ENCODE results near the gene CLCNKB. TPM values are rescaled to one million over a fixed set of nuclear protein-coding genes. Genes with fewer than 3 reads are reported as not detected.

CLCNKB gene
- total and polyA plus RNA-seq, 2 of the 4 experiments (the other 2 are of a cell fraction): 0.09 TPM; not detected in 1

- 93% methylated on average over 15 of the region's 25 CpGs; no CpG with 5 or more reads in 1 of the 2 experiments for WGBS, 2 experiments (ENCODE audit: extremely low coverage in 2 of 2, insufficient read length in 1 of 2)
Measured at GRCh38 chr1:16015491-16015890, 28.1 kb upstream of the CLCNKB start.

More at GRCh38 chr1:16015491-16015890, 28.1 kb upstream of the CLCNKB start:
- peak overlapping the region; percentile 12; the same call in 1 of the 2 replicates for H2AK5ac ChIP-seq (ENCODE audit: low read depth, low read length)
- TF ChIP-seq MAFK (IDR thresholded peaks at IDR 0.05; ENCODE audit: low read depth, low read length) (no peak), POLR2A (IDR thresholded peaks at IDR 0.05; ENCODE audit: low read depth, low read length) (no peak), BHLHE40 (IDR thresholded peaks at IDR 0.05; ENCODE audit: low read depth, low read length) (no peak), CEBPB (IDR thresholded peaks at IDR 0.05; ENCODE audit: low read depth, low read length) (no peak), CTCF (conservative IDR thresholded peaks at IDR 0.05; ENCODE audit: low read depth, low read length) (no peak), NFE2L2 (IDR thresholded peaks at IDR 0.05; ENCODE audit: low read depth, low read length) (no peak), FOS (IDR thresholded peaks at IDR 0.05; ENCODE audit: low read depth, low read length) (no peak), MXI1 (IDR thresholded peaks at IDR 0.05; ENCODE audit: borderline replicate concordance, low read depth, low read length) (no peak), SMC3 (IDR thresholded peaks at IDR 0.05; ENCODE audit: low read depth, low read length) (no peak), ELK1 (IDR thresholded peaks at IDR 0.05; ENCODE audit: borderline replicate concordance, low read depth, low read length) (no peak), RFX5 (IDR thresholded peaks at IDR 0.05; ENCODE audit: low read depth, low read length) (no peak)
- H3K56ac ChIP-seq (ENCODE audit: extremely low read depth, insufficient read depth, low read length): no peak overlapping the region
- in situ Hi-C loops (cut with MboI; ENCODE audit: low sequenced_read_pairs) (no loop called here), intact Hi-C loops (cut with micrococcal nuclease) (no loop called here), dilution Hi-C loops (cut with HindIII; ENCODE audit: low sequenced_read_pairs, unreplicated experiment) (no loop called here)
- H3K36me3 ChIP-seq (ENCODE audit: control insufficient read depth, insufficient read depth, low read length): no peaks in the 10 kb centered on the region
- ChIA-PET POLR2A (ENCODE audit: unreplicated experiment) (interaction anchor here (0.6 kb wide), 1 partner anchor 104 kb away, joined by 10 read pairs; no protein-coding TSS in a partner anchor), CTCF (no interaction called here)
- no peak overlapping the region for H3K18ac ChIP-seq (ENCODE audit: low read depth, low read length)
- no peaks in the 10 kb centered on the region for H3K27me3 ChIP-seq (ENCODE audit: control insufficient read depth, insufficient read depth, low read length)
- H4K20me1 ChIP-seq (ENCODE audit: insufficient read depth, low read length): no peaks in the 10 kb centered on the region
- no peak for ATAC-seq (ENCODE audit: low read depth)
- peak overlapping the region; percentile 15 for H2AK9ac ChIP-seq (replicated peaks; ENCODE audit: low read depth, low read length, poor library complexity)
- H3K4me3 ChIP-seq (ENCODE audit: insufficient read depth, low read depth, low read length): no peak overlapping the region
- H3K4me1 ChIP-seq (ENCODE audit: control insufficient read depth, insufficient read depth, low read length): peaks cover 31% of the 10 kb centered on the region
- no TSS peak for BruUV-seq (replicated peaks)
- H2BK20ac ChIP-seq (ENCODE audit: low read depth, low read length): no peak overlapping the region
- H3K27ac ChIP-seq (ENCODE audit: insufficient read depth, low read length): no peak overlapping the region
- no peaks in the 10 kb centered on the region for H3K9me3 ChIP-seq (ENCODE audit: control insufficient read depth, insufficient read depth, low read length)
- no peak overlapping the region for H2BK5ac ChIP-seq (ENCODE audit: low read depth, low read length, poor library complexity, severe bottlenecking)
- no peak overlapping the region for H4K8ac ChIP-seq (ENCODE audit: low read depth in 2 of 2, low read length in 2 of 2)
- H4K5ac ChIP-seq (ENCODE audit: low read depth, low read length): no peak overlapping the region
- no peak overlapping the region for H3K23ac ChIP-seq (ENCODE audit: low read depth, low read length)
- no peak overlapping the region for H2BK120ac ChIP-seq (ENCODE audit: low read depth, low read length)
- no peak overlapping the region for H2BK15ac ChIP-seq (ENCODE audit: low read depth, low read length)
- no peak overlapping the region for H2AFZ ChIP-seq (replicated peaks; ENCODE audit: low read length, poor library complexity)
- H3K9me1 ChIP-seq (ENCODE audit: insufficient read depth, low read length): peaks cover 3% of the 10 kb centered on the region
- no peaks in the 10 kb centered on the region for H3K79me1 ChIP-seq (ENCODE audit: low read depth in 1 of 2, low read length in 2 of 2)
- no peak overlapping the region for H3K4ac ChIP-seq (ENCODE audit: low read depth, low read length)
- H3K14ac ChIP-seq (replicated peaks; ENCODE audit: low read depth, low read length): no peak overlapping the region
- H3K4me2 ChIP-seq (ENCODE audit: low read depth, low read length): no peak overlapping the region
- no peak for DNase-seq
- no peak overlapping the region for H3K9ac ChIP-seq (ENCODE audit: low read depth, low read length)
- no peak overlapping the region for H4K91ac ChIP-seq (ENCODE audit: insufficient read depth, low read depth, low read length)
